Kidney (tissue), 14 donors: Measurements from ENCODE around the gene DLD. TPM values are rescaled to one million over a fixed set of nuclear protein-coding genes. Genes with fewer than 3 reads are reported as not detected.

Experiments used
- DNase-seq, 5 donors: peaks; one replicate each; pipeline ENCODE4 v3.0.0-alpha.2; 2013 to 2020
- FAIRE-seq: peaks from 2 replicates; lab custom pipeline; 2012; peaks lifted over from hg19 to GRCh38; lab: Jason Lieb, UNC
- H3K27ac ChIP-seq, 2 donors: one replicate each; pipeline ENCODE4 v1.7.0; 2013; ENCODE audit warnings: low read depth in 2 of 2, low read length in 2 of 2, inconsistent platforms in 1 of 2
- H3K27me3 ChIP-seq: one replicate; pipeline ENCODE4 v1.7.1; 2013; ENCODE audit warnings: low read length, inconsistent platforms; ENCODE audit not compliant: control insufficient read depth, insufficient read depth
- H3K36me3 ChIP-seq, 3 donors: one replicate each; pipeline versions ENCODE4 v1.7.0 to v1.7.1; 2013; ENCODE audit warnings: low read length in 3 of 3, control low read depth in 1 of 3, inconsistent platforms in 1 of 3; ENCODE audit not compliant: insufficient read depth in 3 of 3, control insufficient read depth in 2 of 3
- H3K4me1 ChIP-seq, 3 donors: one replicate each; pipeline versions ENCODE4 v1.7.0 to v1.7.1; 2013; ENCODE audit warnings: low read length in 3 of 3, inconsistent platforms in 1 of 3, low read depth in 1 of 3; ENCODE audit not compliant: control insufficient read depth in 2 of 3, insufficient read depth in 2 of 3
- H3K4me3 ChIP-seq, 3 donors: one replicate each; pipeline versions ENCODE4 v1.7.0 to v1.8.1; 2013; ENCODE audit warnings: low read length in 3 of 3, control low read depth in 1 of 3, inconsistent platforms in 1 of 3
- H3K9ac ChIP-seq, 3 donors: one replicate each; pipeline versions ENCODE4 v1.7.0 to v1.7.1; 2013; ENCODE audit warnings: low read length in 3 of 3, control low read depth in 1 of 3, inconsistent platforms in 1 of 3
- H3K9me3 ChIP-seq, 3 donors: one replicate each; pipeline versions ENCODE4 v1.7.0 to v1.7.1; 2013; ENCODE audit warnings: low read length in 3 of 3, control low read depth in 1 of 3, inconsistent platforms in 1 of 3; ENCODE audit not compliant: control insufficient read depth in 2 of 3, insufficient read depth in 1 of 3
- intact Hi-C: fragments of 100-400 bp; cut with DNase I; formaldehyde crosslinking; loops from one replicate; pipeline ENCODE4 v1.11.1; 2022
- polyA plus RNA-seq: library from polyadenylated mRNA; stranded (reverse); fragments of 350-450 nt; fragmentation: Illumina TruSeq; extraction: RNeasy Lipid Tissue Mini Kit (QIAGEN cat#74804); gene quantifications from one replicate; pipeline ENCODE4 v1.2.3, GENCODE V29; 2014; ENCODE audit warnings: low read depth, low replicate concordance; ENCODE audit not compliant: insufficient read depth
- total RNA-seq: library from RNA; stranded (reverse); fragmentation: NEBNext Ultra II Directional; extraction: Animal tissue kit (Norgen Biotek cat#: 25700); gene quantifications from one replicate; pipeline ENCODE4 v1.2.1, GENCODE V29; 2021
- TF ChIP-seq, protein P1 (sequence below): IDR thresholded peaks from 3 replicates; pipeline ENCODE4 v1.5.1; 2012; ENCODE audit warnings: mild to moderate bottlenecking, moderate library complexity, borderline replicate concordance; ENCODE audit not compliant: insufficient read depth; ENCODE audit errors: extremely low read depth
- donor health status: control.
- donor health status: control.
- donor health status: control.
- donor health status: control.
- donor health status: control.
- donor health status: DM: yes; HTN: yes; CAD: no.
- donor health status: Normal renal cell carcinoma (clear cell type).

Gene DLD
- total and polyA plus RNA-seq, 2 donors from 2014 or later = 78.6 to 153 TPM

- H3K9me3 ChIP-seq = no peaks in the 10 kb centered on the region
- no peak overlapping the region for H3K4me3 ChIP-seq
- TF ChIP-seq, protein P1, sequence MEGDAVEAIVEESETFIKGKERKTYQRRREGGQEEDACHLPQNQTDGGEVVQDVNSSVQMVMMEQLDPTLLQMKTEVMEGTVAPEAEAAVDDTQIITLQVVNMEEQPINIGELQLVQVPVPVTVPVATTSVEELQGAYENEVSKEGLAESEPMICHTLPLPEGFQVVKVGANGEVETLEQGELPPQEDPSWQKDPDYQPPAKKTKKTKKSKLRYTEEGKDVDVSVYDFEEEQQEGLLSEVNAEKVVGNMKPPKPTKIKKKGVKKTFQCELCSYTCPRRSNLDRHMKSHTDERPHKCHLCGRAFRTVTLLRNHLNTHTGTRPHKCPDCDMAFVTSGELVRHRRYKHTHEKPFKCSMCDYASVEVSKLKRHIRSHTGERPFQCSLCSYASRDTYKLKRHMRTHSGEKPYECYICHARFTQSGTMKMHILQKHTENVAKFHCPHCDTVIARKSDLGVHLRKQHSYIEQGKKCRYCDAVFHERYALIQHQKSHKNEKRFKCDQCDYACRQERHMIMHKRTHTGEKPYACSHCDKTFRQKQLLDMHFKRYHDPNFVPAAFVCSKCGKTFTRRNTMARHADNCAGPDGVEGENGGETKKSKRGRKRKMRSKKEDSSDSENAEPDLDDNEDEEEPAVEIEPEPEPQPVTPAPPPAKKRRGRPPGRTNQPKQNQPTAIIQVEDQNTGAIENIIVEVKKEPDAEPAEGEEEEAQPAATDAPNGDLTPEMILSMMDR = no peak
- no peaks in the 10 kb centered on the region for H3K36me3 ChIP-seq
- intact Hi-C loops = no loop called here
- DNase-seq = no peak
- H3K27me3 ChIP-seq = no peaks in the 10 kb centered on the region
- H3K4me1 ChIP-seq = no peaks in the 10 kb centered on the region
- H3K9ac ChIP-seq = no peak overlapping the region
- FAIRE-seq = no peak
- H3K27ac ChIP-seq = no peak overlapping the region
These were observed 23.0 kb upstream of the DLD start for GRCh38 chr7:107867858-107868466.

DNA sequence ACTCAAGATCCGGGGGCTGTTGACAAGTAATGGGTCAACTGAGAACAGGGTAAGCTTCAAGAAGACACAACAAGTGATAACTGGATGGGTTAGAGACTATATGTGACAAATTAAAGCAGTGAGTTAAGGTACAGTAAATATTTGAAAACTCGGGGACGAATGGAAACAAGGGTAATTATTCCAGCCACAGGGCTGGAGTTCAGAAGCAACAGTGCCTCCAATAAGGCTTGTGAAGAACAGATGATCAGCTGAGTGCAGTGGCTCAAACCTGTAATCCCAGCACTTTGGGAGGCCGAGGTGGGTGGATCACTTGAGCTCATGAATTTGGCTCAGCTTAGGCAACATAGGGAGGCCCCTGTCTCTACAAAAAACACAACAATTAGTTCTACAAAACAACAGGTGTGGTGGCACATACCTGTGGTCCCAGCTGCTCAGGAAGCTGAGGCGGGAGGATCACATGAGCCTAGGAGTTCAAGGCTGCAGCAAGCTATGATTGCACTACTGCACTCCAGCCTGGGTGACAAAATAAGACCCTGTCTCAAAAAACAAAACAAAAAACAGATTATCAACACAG is 20.5 kb upstream of the DLD start:
- H3K4me3 ChIP-seq = no peak overlapping the region
- FAIRE-seq (no peak), DNase-seq (no peak)
- H3K4me1 ChIP-seq = no peaks in the 10 kb centered on the region
- H3K9ac ChIP-seq = no peak overlapping the region
- H3K27me3 ChIP-seq = no peaks in the 10 kb centered on the region
- H3K36me3 ChIP-seq = no peaks in the 10 kb centered on the region
- TF ChIP-seq, protein P1 = no peak
- H3K9me3 ChIP-seq = no peaks in the 10 kb centered on the region
- intact Hi-C loops = loop anchor here (10.0 kb wide), 1 partner anchor 126 kb away; the partner anchor contains the start of gene CBLL1
- no peak overlapping the region for H3K27ac ChIP-seq

- no peaks in the 10 kb centered on the region for H3K36me3 ChIP-seq
- H3K9ac ChIP-seq = no peak overlapping the region
- H3K9me3 ChIP-seq = no peaks in the 10 kb centered on the region
- intact Hi-C loops = loop anchor here (10.0 kb wide), 1 partner anchor 129 kb away; the partner anchor contains the start of gene CBLL1
- DNase-seq (no peak), FAIRE-seq (no peak)
- no peaks in the 10 kb centered on the region for H3K27me3 ChIP-seq
- no peak overlapping the region for H3K4me3 ChIP-seq
- no peaks in the 10 kb centered on the region for H3K4me1 ChIP-seq
- no peak overlapping the region for H3K27ac ChIP-seq
- TF ChIP-seq, protein P1 = no peak
These were observed 16.9 kb upstream of the DLD start for GRCh38 chr7:107874111-107874510.
